Peyer's patch (tissue), 4 donors: Measurements from ENCODE around the gene RAB35.

Source experiments
- POLR2A ChIP-seq, 2 donors: fragments of 450-650 bp; IDR thresholded peaks; one replicate each; pipeline ENCODE4 v1.5.1; 2017; ENCODE audit warnings: antibody characterized with exemption in 2 of 2, mild to moderate bottlenecking in 2 of 2, moderate library complexity in 2 of 2
- TF ChIP-seq, protein P1 (sequence below), 6 experiments: fragments of 450-650 bp in 4 of 6; fragments of 200-600 bp in 2 of 6; sonication (generic) in 1 of 6; IDR thresholded peaks; one replicate each; pipeline ENCODE4 v1.5.1; 2017 to 2019; ENCODE audit warnings: antibody characterized with exemption in 6 of 6, mild to moderate bottlenecking in 3 of 6, moderate library complexity in 1 of 6

DNA sequence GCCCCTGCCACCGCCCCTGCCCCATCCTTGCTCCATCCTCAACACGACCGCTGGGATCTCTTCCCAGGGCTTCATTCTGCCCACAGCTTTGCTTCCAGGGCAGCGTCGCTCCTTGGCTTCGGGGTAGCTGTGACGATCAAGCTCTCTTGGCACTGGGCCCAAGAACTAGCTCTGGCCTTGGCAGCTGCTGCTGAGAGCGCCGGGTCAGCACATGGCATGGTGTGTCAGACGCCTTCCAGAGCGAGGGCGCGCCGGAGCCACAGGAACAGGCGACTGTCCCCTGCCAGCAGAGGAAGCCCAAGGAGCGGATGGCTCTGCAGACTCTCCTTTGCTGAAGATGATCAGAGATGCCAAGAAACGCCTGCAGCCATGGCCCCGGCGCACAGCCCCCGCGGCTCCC, 15.9 kb downstream of the RAB35 start:
- TF ChIP-seq, protein P1, sequence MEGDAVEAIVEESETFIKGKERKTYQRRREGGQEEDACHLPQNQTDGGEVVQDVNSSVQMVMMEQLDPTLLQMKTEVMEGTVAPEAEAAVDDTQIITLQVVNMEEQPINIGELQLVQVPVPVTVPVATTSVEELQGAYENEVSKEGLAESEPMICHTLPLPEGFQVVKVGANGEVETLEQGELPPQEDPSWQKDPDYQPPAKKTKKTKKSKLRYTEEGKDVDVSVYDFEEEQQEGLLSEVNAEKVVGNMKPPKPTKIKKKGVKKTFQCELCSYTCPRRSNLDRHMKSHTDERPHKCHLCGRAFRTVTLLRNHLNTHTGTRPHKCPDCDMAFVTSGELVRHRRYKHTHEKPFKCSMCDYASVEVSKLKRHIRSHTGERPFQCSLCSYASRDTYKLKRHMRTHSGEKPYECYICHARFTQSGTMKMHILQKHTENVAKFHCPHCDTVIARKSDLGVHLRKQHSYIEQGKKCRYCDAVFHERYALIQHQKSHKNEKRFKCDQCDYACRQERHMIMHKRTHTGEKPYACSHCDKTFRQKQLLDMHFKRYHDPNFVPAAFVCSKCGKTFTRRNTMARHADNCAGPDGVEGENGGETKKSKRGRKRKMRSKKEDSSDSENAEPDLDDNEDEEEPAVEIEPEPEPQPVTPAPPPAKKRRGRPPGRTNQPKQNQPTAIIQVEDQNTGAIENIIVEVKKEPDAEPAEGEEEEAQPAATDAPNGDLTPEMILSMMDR (IDR thresholded peaks at IDR 0.05): no peak
- no peak for TF ChIP-seq POLR2A (IDR thresholded peaks at IDR 0.05)
